Medulla oblongata (tissue), 1 donor: ENCODE data around the gene DLGAP1.
"Not testable (repeated sequence)": the region's sequence is repeated elsewhere in the genome, so short reads cannot be mapped to it uniquely, and the experiment has no call there.

Source experiments
- DNase-seq: peaks from one replicate; pipeline ENCODE4 v3.0.0-alpha.2; 2015; ENCODE audit errors: extremely low spot score

Gene DLGAP1

DNA sequence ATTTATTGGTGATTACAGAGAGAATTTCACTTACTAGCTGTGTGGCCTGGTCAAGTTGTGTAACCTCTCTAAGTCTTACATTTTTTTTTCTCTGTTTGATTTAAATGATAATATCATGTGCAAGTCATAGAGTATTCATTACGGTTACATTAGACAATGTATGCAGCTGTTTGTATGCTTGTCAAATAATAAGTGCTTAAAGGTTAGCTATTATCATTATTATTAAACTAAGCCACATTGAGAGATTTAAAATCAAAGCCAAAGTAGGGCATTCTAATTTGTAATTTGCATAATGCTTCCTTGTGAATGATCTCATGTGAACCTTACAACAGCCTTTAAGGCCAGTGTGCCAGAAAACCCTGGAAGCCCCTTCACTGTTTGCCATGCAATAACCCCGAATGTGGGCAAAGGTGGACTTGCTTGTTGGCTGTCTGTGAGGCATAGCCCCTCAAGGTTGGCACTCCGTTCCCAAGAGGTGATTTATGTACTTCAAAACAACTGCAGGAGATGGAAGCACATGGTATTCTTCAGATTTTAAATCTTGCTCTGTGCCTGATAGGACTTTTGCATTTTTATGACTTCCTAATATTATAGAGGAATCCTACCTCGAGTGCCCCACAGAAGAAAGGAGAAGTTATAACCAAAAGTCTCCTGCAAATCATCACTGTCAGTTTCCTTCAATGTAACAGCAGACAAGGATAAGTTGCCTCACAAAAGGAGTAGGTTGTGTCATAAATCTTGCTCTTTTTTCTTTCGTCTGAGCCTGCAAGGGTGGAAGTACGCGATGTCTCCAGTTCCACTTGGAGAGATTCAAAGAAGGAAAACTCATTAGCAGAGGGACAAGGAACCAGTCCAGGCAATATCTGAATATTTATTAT, 733.1 kb downstream of the DLGAP1 start:
- peak; percentile 64 for DNase-seq

DNA sequence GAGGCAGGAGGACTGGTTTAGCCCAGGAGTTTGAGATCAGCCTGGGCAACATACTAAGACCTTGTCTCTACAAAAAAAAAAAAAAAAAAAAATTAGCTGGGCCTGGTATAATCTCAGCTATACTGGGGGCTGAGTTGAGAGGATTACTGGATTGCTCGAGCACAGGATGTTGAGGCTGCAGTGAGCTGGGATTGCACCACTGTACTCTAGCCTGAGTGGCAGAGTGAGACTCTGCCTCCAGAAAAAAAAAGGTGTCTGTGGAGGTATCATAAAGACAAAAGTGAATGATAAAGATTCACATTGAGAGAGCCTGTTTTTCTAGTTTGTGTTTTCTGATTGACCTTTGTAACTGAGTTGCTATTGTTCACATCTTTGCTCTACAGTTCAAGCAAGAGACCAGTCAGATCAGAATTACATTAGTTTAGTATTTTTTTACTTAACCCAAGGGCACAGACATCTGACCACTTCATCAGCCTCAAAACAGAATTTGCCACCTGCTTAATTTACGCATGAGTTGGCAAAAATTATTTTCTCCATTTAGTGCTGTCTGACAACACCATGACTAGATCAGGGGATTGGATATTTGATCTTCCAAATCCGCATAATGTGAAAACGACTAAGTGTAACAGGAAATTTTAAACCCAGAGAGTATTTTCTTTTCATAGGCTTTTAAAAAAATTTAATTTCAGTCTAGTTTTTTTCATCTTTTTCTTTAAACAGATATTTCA, 734.1 kb downstream of the DLGAP1 start:
- DNase-seq, result no peak

DNA sequence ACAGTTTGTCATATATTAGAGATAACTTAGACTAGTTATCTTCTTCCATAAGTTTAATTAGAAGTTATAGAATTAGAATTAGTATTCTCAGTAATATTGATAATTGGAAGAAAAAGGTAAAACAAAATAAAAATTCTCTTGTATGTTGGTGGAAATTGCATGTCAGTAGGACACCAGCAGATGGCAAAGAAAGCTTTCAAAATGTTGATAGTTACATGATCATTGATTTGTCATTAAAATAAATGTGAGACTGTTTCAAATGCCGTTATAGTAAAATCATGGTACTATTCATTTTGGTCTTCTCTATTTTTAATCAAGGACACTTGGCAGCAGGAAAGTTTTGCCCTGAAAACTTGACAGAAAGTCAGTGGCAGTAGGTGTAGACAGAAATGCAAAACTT, 734.9 kb downstream of the DLGAP1 start:
- no peak for DNase-seq

DNA sequence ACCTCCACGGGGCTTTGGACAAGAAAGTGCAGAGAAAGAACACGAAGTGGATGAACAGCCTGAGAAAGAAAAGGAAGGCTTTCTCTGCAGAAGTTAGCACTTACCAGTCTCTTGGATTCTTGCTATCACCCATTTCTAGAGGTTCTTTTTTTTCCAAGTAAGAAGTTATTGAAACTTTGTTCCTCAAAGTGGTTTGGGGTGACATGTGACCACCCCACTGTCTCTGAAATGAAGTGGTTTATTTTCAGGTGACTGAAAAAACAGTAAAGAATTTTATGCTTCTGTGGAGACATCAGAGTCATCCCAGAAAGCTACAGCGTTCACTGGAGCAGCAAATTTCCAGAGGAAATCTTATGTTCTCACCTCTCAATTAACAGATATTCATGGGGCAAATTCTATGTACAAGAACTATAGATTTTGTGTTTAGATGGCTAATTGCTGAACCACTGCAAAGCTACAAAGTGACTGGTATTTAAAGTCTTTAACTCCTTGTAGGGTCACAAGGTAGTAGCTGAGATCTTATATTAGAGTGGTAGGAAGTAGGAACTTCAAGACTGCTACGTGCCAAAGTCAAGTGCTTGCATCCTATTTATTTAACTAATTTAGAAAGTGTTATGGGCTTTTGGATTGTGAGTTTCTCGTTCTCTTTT, 737.6 kb downstream of the DLGAP1 start:
- no peak for DNase-seq

DNA sequence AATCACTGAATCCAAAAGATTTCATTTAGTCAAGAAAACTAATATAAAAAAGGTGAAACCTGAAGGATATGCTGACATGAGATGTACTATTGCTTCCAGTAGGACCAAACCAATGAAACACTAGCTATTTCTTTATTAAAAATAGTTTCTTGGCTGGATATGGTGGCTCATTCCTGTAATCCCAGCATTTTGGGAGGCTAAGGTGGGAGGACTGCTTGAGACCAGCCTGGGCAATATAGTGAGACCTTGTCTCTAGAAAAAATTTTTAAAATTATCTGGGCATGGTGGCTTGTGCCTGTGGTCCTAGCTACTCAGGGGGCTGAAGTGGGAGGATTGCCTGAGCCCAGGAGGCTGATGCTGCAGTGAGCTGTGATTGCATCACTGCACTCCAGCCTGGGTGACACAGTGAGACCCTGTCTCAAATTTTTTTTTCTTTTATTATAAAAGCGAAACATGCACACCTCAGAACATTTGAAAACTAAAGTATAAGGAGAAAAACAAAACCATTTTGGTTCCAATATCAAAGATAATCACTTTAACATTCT, 738.9 kb downstream of the DLGAP1 start:
- no peak for DNase-seq

DNA sequence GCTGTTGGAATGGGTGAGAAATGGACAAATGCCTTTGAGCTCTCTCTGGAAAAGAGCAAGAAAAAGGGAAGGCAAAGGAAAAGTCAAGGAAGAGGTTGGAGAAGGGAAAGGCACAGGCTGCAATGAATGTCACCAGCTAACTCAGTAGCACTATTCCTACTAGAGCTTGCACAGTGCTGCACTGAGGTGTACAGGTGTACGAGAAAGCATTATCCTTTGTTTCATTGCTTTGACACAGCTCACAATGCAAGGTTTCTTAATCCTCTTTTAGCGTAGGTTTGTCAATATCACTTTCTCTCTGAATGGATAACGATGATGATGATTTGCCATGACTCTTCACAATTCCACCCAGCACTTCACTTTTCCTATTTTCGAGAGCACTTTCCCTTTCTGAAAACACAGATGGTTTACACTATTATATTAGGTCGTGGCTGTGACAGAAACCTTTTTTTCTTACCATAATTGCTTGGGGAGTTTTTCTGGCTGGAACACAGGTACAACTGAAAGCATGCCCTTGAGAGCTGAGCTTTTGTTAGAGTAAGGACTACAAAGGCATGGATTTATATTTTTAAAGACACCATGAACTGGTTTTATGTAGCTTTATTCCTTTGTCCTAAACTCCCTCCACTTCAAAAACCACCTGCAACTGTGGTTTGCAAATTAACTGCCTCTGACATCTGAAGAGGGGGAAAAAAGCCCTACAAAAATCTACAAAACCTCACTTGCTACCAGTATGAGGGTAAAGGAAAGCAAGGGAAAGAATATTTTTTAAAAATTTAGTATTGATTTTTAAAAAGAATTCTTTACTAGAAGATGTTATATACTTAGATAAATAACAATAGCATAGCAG, 739.7 kb downstream of the DLGAP1 start:
- DNase-seq, result no peak

DNA sequence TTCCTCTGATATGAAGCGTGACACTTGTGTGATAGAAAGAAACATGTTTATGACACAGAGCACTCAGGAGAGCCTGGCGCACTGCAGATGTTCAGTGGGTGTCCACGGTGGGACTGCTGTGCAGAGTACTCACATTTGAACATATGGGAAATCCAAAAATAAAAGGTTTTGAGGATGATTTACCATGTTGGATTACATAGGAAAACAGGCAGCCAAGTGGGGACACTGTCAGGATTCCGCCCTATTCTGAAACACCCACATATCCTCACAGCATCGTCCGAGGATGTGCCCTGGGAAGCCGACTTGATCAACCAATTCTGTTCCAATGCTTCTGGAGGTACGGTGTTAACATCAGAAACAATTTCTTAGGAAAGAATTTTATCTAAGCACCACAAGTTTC, 741.4 kb downstream of the DLGAP1 start:
- no peak for DNase-seq

DNA sequence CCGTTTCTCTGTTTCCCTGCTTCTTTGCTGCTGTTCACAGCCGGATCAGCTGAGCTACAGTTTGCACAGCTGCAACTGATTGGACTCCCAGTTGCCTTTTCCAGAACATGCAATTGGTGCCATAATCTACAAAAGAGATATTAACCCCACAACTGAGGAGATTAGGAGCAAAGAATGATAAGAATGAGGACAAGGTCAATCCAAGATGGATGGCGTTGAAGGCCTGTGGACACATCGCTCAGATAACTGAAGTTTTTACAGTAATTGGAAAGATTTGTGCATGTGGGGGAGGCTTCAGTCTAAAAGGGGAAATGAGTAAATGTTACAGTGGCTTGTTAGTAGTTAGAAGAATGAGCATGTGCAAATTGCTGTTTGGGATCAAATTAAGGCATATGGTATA, 741.9 kb downstream of the DLGAP1 start:
- no peak for DNase-seq

DNA sequence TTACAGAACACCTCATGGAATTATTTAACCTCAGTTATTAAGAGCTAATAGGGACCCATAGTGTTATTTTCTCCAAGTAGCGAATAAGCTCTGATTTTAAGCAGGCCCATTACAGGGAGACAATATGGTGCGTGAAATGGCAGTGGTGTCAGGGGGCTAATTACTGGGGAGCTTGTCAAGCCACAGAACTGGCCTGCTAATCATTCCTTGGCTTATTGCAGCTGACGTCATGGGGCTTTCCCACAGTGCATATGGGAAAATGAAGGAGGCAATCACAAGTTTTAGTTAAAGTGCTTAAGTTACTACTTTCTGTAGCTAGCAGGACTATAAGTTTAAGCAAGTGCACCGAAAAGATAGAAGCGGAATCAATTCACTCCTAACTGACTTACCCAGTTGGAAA, 742.6 kb downstream of the DLGAP1 start:
- no peak for DNase-seq

DNA sequence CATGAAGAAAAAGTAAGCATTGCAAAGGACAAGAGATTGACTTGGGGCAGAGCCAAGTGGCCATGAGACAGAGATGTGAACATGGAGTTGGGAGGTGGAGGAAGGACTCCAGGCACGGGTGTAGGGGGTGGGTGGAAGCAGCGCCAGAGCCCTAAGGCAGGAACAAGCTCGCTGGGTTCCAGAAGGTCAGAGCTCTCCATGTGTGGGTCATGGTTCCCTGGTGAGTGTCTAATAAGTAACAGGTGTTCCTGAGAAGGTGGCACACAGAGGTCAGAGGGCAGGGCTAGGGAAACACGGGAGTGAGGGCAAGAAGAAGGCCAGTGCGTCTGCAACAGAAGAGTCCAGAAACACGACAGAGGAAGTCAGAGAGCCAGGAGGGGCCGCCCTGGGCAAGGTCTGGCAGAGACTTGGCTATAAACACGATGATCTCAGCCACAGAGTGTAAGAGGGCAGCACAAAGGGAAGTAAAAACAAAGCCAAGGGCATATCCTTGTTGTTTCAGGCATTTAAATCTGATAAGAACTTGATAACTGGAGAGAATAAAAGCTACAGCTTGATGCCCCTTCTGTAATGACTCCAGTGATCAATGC, 744.3 kb downstream of the DLGAP1 start:
- peak; percentile 78 for DNase-seq

DNA sequence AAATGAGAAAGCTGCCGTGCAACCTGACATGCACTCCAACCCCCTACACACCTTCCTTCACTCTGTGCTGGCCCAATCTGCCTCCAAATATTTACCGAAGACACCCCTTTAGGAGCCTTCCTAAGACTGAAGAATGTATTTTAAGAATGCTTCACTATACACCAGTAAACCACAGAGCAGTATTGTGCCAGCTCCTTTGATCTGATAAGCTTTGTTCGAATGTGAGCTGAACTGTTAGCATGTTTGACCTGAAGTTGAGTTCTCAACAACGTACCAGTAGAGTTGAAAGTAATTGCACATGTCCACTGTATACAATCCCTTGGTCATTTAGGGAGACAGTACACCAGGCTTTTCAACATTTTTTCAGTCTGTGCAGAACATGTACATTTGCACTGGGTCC, 745.9 kb downstream of the DLGAP1 start:
- no peak for DNase-seq

DNA sequence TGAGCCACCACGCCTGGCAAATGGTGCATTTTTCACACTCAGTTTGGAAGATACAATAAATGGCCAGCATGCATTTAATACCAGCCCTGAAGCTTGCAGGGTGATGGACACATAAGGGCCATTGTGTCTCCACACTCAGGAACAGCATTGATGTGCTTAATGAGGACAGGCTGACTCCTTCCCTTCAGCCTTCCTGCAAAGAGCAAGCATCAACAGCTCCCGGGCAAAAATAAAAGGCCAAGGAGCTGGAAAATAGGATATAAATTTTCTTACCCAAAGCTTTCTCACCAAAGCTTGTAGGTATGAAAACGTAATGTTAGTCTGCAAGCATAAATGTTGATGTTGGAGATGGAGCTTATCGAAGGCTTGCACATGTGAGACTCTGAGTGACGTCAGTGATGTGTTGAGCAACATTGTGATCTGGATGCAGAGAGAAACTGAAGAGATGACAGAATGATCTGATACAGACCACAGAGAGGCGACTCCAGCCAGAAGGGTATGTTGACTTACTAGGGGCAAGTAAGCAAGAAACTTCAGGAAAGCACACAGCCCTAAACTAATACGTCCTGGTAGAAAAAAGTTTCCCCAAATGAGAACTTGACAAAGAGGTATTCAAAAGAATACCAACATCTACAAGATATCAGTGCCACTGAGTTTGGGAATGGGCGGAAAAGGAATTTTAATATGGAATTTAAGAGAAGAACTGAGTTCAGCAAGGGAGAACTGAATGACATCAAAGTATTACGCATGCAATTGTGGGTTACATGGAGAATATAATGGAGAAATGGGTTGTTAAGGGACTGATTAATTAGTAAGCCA, 748.6 kb downstream of the DLGAP1 start:
- DNase-seq, result no peak

DNA sequence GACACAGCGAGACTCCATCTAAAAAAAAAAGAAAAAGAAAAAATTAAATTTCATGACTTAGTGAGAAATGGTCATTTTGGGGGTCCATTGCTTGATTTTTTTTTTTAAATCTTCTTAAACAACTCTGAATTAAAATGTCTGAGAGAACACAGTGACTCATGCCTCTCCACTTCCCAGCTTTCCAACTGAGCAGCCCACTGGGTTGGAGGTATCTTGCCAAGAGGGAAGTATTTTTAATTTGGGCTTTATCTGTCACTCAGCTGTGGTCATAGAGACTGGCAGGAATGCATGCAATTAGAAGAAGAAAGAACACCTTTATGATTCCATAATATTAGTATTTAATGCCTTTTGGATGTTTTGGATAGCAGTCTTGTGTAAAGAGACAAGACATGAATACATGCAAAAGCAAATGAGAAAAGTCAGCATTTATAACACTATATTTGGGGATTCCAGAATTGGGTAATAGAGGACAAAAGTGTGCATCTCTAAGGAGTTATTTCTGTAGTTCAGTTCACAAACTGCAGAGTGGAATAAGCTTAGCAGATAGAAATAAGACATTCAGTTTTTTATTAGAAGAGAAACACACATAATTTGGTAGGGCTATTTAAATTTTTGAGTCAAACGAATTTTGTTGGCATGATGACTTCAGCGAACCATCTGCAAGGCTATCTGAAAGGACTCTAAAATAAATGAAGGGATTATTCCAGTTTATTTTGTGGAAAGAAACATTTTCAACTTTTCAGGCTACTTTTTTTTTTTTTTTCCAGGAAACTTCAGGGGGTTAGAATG, 750.4 kb downstream of the DLGAP1 start:
- DNase-seq, result no peak

DNA sequence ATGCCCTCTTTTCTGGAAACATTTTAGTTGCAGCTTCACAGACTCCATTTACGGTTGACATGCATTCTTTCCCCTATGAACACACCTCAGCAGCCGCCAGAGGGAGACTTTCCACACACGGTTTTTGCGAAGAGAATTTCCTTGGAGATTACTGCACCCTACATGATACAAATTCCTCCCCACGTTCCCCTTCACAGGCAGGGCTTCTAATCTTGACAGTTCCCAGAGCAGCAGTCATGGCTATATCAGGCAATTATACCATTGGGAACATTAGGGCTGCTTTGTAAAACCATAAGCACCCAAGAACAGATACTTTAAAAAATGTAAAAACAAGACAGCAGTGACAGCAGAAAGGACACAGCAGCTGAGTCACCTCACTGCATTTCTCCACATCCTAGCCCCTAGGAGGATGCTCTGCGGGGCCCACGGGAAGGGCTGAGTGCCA, 751.4 kb downstream of the DLGAP1 start:
- DNase-seq, result peak; percentile 85

DNA sequence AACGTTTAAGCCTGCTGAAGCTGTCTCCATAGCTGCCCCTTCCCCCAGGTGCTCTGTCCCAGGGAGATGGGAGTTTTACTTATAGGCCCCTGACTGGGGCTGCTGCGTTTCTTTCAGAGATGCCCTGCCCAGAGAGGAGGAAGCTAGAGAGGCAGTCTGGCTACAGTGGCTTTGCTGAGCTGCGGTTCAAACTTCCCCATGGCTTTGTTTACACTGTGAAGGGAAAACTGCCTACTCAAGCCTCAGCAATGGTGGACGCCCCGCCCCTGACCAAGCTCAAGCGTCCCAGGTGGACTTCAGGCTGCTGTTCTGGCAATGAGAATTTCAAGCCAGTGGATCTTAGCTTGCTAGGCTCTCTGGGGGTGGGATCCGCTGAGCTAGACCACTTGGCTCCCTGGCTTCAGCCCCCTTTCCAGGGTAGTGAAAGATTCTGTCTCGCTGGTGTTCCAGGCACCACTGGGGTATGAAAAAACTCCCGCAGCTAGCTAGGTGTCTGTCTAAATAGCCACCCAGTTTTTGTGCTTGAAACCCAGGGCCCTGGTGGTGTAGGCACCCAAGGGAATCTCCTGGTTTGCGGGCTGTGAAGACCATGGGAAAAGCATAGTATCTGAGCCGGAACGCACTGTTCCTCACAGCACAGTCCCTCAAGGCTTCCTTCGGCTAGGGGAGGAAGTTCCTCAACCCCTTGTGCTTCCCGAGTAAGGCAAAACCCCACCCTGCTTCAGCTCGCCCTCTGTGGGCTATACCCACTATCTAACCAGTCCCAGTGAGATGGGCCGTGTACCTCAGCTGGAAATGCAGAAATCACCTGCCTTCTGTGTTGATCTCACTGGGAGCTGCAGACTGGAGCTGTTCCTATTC, 755.2 kb downstream of the DLGAP1 start:
- DNase-seq, result not testable (repeated sequence)

DNA sequence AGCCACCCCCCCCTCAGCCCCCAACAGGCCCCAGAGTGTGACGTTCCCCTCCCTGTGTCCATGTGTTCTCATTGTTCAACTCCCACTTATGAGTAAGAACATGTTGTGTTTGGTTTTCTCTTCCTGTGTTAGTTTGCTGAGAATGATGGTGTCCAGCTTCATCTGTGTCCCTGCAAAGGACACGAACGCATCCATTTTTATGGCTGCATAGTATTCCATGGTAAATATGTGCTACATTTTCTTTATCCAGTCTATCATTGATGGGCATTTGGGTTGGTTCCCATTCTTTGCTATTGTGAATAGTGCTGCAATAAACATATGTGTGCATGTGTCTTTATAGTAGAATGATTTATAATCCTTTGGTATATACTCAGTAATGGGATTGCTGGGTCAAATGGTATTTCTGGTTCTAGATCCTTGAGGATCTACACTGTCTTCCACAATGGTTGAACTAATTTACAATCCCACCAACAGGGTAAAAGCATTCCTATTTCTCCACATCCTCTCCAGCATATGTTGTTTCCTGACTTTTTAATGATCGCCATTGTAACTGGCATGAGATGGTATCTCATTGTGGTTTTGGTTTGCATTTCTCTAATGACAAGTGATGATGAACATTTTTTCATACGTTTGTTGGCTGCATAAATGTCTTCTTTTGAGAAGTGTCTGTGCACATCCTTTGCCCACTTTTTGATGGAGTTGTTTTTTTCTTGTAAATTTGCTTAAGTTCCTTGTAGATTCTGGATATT, 760.9 kb downstream of the DLGAP1 start:
- not testable (repeated sequence) for DNase-seq

DNA sequence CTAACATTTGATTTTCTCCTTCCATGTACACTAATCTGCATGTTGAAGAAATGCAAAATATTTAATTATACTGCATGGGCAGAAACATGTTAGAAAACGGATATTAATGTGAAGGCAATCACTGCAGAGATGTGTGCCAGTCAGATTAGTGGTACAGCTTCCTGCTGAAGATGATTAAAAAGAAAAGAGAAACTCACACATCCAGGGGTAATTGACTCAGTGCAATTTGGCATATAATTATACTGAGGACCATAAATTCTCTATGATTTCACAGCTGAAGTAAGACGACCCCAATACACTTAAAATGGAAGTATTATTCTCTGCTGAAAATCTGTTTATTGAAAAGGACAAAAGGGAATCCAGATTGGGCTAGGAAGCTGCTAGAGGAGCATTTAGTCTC, 761.7 kb downstream of the DLGAP1 start:
- DNase-seq, result no peak

DNA sequence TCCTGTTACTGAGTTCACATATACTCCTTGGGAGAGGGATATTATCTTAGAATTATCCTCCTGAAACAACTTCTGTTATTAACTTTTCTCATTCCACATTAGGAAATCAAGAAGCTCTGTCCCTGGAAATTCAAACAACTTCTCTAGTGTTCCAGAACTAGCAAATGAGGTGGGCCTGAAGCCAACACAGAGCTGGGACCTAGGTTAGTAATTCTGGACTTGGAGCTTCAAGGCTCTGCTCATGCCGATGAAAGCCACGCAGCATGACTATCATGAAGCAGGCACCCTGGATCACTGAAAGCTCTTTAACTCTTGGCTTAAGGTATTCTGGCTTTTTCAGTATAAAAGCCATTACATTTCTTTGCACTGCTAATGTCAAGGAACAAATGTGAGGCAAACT, 762.4 kb downstream of the DLGAP1 start:
- no peak for DNase-seq
